Measurements from ENCODE around the gene IREB2.

- no peak for TF ChIP-seq CTCF (IDR thresholded peaks at IDR 0.05; ENCODE audit: insufficient read depth, low read length, poor library complexity, severe bottlenecking)
- no peak for TF ChIP-seq EZH2phosphoT487 (conservative IDR thresholded peaks at IDR 0.05; ENCODE audit: low read length)
Measured at GRCh38 chr15:78419367-78419766, 18.6 kb upstream of the IREB2 start.

Measured in SU-DHL-6 (cell line).